GM06990 (cell line): ENCODE data around the gene RPL22.

Experiments
- DNase-seq: peaks from one replicate; pipeline ENCODE4 v3.0.0-alpha.2; 2011; ENCODE audit not compliant: insufficient read length; ENCODE audit errors: extremely low read depth
- H3K27me3 ChIP-seq: replicated peaks from 2 replicates; pipeline ENCODE4 v1.6.0; 2011; ENCODE audit warnings: low read length; ENCODE audit not compliant: control insufficient read depth, insufficient read depth
- H3K36me3 ChIP-seq: 2 replicates; pipeline ENCODE4 v1.5.1; 2011; ENCODE audit warnings: low read length; ENCODE audit not compliant: control insufficient read depth, insufficient read depth
- H3K4me3 ChIP-seq: replicated peaks from 2 replicates; pipeline ENCODE4 v1.5.1; 2011; ENCODE audit warnings: low read depth, mild to moderate bottlenecking, control low read depth, low read length
- TF ChIP-seq, protein P1 (sequence below): IDR thresholded peaks from 2 replicates; pipeline ENCODE4 v1.5.1; 2011; ENCODE audit warnings: low read length, control low read depth, mild to moderate bottlenecking, inconsistent platforms; ENCODE audit not compliant: insufficient read depth, poor library complexity, severe bottlenecking

The RPL22 gene

GRCh38 chr1:6207075-6207885 lies 7.9 kb upstream of the RPL22 start:
- TF ChIP-seq, protein P1, sequence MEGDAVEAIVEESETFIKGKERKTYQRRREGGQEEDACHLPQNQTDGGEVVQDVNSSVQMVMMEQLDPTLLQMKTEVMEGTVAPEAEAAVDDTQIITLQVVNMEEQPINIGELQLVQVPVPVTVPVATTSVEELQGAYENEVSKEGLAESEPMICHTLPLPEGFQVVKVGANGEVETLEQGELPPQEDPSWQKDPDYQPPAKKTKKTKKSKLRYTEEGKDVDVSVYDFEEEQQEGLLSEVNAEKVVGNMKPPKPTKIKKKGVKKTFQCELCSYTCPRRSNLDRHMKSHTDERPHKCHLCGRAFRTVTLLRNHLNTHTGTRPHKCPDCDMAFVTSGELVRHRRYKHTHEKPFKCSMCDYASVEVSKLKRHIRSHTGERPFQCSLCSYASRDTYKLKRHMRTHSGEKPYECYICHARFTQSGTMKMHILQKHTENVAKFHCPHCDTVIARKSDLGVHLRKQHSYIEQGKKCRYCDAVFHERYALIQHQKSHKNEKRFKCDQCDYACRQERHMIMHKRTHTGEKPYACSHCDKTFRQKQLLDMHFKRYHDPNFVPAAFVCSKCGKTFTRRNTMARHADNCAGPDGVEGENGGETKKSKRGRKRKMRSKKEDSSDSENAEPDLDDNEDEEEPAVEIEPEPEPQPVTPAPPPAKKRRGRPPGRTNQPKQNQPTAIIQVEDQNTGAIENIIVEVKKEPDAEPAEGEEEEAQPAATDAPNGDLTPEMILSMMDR, result no peak
- Histone ChIP-seq H3K36me3 (peaks cover 5% of the 10 kb centered on the region), H3K4me3 (peak overlapping the region; percentile 87), H3K27me3 (no peaks in the 10 kb centered on the region)
- no peak for DNase-seq

DNA sequence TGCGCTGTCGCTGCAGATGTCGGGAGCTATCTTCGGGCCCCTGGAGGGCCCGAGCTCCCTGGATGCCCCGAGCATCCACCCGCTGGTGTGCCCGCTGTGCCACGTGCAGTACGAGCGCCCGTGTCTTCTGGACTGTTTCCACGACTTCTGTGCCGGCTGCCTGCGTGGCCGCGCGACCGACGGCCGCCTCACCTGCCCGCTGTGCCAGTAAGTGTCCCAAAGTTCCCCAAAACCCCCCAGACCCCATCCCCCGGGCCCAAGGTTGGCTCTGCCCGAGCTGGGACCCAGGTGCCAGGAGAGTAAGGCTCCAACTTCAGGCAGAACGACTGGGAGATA lies 7.1 kb upstream of the RPL22 start:
- TF ChIP-seq, protein P1, result no peak
- peak overlapping the region; percentile 87 for H3K4me3 ChIP-seq
- no peaks in the 10 kb centered on the region for H3K27me3 ChIP-seq
- DNase-seq, result no peak
- peaks cover 5% of the 10 kb centered on the region for H3K36me3 ChIP-seq

DNA sequence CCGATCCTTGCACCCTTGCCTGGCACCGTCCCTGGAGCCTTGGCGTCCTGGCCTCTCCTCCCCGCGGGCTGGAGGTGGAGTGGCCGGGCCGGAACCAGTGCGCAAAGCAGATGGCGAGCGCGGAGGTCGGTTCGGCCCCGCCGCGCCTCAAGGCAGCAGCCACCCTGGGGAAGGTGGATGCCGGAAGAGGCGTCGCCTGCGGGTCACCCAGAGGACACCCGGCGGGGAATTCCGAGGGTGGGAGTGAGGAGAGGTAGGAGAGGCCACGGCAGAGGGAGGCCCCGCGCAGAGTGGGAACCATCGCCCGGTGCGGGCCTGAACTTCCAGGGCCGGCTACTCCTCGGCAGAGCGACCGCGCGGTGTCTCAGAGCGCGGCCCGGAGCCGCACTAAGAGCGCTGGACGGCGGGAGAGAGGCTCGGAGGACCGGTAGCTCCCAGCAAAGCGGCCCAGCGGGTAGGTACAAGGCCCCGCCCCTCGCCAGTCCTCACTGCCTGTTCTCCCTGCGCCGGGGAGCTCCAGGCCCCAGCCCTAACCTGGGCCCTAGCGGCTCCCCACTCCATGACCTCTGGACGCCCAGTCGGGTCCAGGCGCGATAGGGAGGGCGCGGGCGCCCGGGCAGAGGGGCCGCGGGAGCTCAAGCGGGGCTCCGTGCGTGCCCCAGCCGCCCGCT lies 6.6 kb upstream of the RPL22 start, which contains the start of gene RNF207:
Gene RNF207 (plus strand): TSS at position 271 of the 671 bp plus-strand sequence. CDS start 417 bp downstream, outside the sequence.
- Histone ChIP-seq H3K27me3 (no peaks in the 10 kb centered on the region), H3K4me3 (peak within 1 kb of the TSS; percentile 87), H3K36me3 (peaks cover 5% of the 10 kb centered on the region)
- peak; percentile 85 for DNase-seq
- TF ChIP-seq, protein P1, result no peak

GRCh38 chr1:6202256-6202655 lies 2.9 kb upstream of the RPL22 start:
- DNase-seq, result no peak
- H3K36me3 ChIP-seq, result no peaks in the 10 kb centered on the region
- no peaks in the 10 kb centered on the region for H3K27me3 ChIP-seq
- no peak overlapping the region for H3K4me3 ChIP-seq
- TF ChIP-seq, protein P1, result no peak

DNA sequence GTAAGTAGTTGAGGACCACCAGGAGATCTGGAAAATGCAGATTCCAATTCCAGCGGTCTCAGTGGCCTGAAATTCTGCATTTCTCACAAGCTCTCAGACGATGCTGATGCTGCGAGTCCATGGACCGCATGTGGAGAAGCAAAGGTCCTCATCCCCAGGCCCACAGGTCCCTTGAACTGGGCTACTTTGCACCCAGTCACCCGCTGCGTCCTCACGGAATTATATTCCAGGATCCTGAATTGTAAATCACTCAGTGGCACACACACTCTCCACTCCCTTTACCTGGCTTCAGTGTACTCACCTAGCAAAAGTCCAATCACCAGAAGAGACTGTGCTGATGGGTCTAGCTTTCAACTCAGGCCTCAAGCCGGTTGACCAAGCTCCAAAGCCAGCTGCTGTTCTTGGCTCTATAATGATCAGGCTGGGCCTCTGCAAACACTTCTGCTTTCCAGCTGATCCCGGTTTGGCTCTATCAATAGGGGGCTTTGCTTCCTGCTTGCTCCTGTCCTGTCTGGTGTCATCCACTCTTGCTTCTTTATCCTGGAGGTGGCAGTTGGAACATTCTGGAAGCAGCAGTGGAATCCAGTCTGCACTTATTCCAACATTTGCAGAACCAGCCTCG lies 904 bp upstream of the RPL22 start:
- TF ChIP-seq, protein P1, result no peak
- Histone ChIP-seq H3K27me3 (no peaks in the 10 kb centered on the region), H3K4me3 (peak overlapping the region; percentile 95), H3K36me3 (0 out of 2 replicates have a peak, but pooled peaks cover 1% of the 10 kb centered on the region)
- no peak for DNase-seq
